ENCODE measurements around the gene TCERG1. TPM values are rescaled to one million over a fixed set of nuclear protein-coding genes. Genes with fewer than 3 reads are reported as not detected.

The TCERG1 gene
- polyA plus RNA-seq, 1 donor, result 184 TPM

Other genes with a start within 250 kb of the TCERG1 start
- 33.0 TPM for gene RBM27, start 243.7 kb upstream of the TCERG1 start, polyA plus RNA-seq (ENCODE audit: insufficient read length)
- 0.13 TPM for gene POU4F3, start 108.5 kb upstream of the TCERG1 start, polyA plus RNA-seq (ENCODE audit: insufficient read length)
- not detected for gene GPR151, start 68.9 kb downstream of the TCERG1 start, polyA plus RNA-seq (ENCODE audit: insufficient read length)